Measurements from ENCODE around the gene AMZ2.
"Not testable (repeated sequence)": the region's sequence is repeated elsewhere in the genome, so short reads cannot be mapped to it uniquely, and the experiment has no call there.

DNA sequence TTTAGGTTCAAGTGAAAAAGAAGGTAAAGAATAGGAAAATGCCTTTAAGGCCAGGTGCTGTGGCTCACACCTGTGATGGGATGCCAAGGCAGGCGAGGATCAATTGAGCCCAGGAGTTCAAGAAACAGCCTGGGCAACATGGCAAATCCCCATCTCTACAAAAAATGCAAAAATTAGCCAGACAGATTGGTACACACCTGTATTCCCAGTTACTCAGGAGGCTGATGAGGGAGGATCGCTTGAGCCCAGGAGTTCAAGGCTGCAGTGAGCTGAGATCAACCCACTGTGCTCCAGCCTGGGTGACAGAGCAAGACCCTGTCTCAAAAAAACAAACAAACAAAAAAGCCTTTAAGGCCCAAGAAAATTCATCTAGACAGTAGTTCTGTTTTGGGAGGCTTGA, 45.5 kb upstream of the AMZ2 start:
- TF ChIP-seq, protein P1, sequence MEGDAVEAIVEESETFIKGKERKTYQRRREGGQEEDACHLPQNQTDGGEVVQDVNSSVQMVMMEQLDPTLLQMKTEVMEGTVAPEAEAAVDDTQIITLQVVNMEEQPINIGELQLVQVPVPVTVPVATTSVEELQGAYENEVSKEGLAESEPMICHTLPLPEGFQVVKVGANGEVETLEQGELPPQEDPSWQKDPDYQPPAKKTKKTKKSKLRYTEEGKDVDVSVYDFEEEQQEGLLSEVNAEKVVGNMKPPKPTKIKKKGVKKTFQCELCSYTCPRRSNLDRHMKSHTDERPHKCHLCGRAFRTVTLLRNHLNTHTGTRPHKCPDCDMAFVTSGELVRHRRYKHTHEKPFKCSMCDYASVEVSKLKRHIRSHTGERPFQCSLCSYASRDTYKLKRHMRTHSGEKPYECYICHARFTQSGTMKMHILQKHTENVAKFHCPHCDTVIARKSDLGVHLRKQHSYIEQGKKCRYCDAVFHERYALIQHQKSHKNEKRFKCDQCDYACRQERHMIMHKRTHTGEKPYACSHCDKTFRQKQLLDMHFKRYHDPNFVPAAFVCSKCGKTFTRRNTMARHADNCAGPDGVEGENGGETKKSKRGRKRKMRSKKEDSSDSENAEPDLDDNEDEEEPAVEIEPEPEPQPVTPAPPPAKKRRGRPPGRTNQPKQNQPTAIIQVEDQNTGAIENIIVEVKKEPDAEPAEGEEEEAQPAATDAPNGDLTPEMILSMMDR (IDR thresholded peaks at IDR 0.05; ENCODE audit: insufficient read depth, low read depth, low read length): not testable (repeated sequence)
- TF ChIP-seq EZH2 (IDR thresholded peaks at IDR 0.05; ENCODE audit: insufficient read depth, low read length): not testable (repeated sequence)

Data from astrocyte (in vitro differentiated cells and primary cell).